CD14-positive monocyte (primary cell): Measurements from ENCODE around the gene AHSP. TPM values are rescaled to one million over a fixed set of nuclear protein-coding genes. Genes with fewer than 3 reads are reported as not detected.

Experiments used
- DNase-seq, 3 donors: peaks; one replicate each; pipeline ENCODE4 v3.0.0-alpha.2; 2011 to 2022
- H2AFZ ChIP-seq: 2 replicates; pipeline ENCODE4 v1.6.0; 2012; ENCODE audit warnings: mild to moderate bottlenecking, low read depth, low read length, inconsistent platforms; ENCODE audit not compliant: insufficient read depth, poor library complexity, severe bottlenecking
- H3K27ac ChIP-seq, 2 donors: 1 replicate in 1 of 2; 2 replicates in 1 of 2; pipeline ENCODE4 v1.5.1; 2012 to 2013; ENCODE audit warnings: low read length in 2 of 2, control low read depth in 1 of 2, inconsistent platforms in 1 of 2, low read depth in 1 of 2, mild to moderate bottlenecking in 1 of 2
- H3K27me3 ChIP-seq, 2 donors: one replicate each; pipeline versions ENCODE4 v1.6.0 to v1.6.1; 2011 to 2013; ENCODE audit warnings: low read length in 2 of 2; ENCODE audit not compliant: control insufficient read depth in 2 of 2, insufficient read depth in 2 of 2
- H3K36me3 ChIP-seq, 2 donors: replicated peaks in 1 of 2; 1 replicate in 1 of 2; 2 replicates in 1 of 2; pipeline versions ENCODE4 v1.5.1 to v1.6.1; 2012 to 2013; ENCODE audit warnings: low read length in 2 of 2, control low read depth in 1 of 2, inconsistent platforms in 1 of 2, mild to moderate bottlenecking in 1 of 2; ENCODE audit not compliant: insufficient read depth in 2 of 2, control insufficient read depth in 1 of 2
- H3K4me1 ChIP-seq, 2 donors: 1 replicate in 1 of 2; 2 replicates in 1 of 2; pipeline versions ENCODE4 v1.5.1 to v1.6.1; 2012 to 2013; ENCODE audit warnings: low read length in 2 of 2, control low read depth in 1 of 2, inconsistent platforms in 1 of 2, mild to moderate bottlenecking in 1 of 2, moderate library complexity in 1 of 2; ENCODE audit not compliant: insufficient read depth in 2 of 2, control insufficient read depth in 1 of 2
- H3K4me2 ChIP-seq: replicated peaks from 2 replicates; pipeline ENCODE3; 2012; ENCODE audit warnings: low read length, moderate library complexity, mild to moderate bottlenecking; ENCODE audit not compliant: poor library complexity, severe bottlenecking; ENCODE audit errors: extremely low read depth
- H3K4me3 ChIP-seq, 3 experiments: fragments of 200-600 bp in 1 of 3; sonication (generic) in 1 of 3; replicated peaks in 1 of 3; 1 replicate in 2 of 3; 2 replicates in 1 of 3; pipeline ENCODE4 v1.5.1; 2011 to 2013; ENCODE audit warnings: low read length in 3 of 3, mild to moderate bottlenecking in 3 of 3, control low read depth in 2 of 3, low read depth in 2 of 3, inconsistent platforms in 1 of 3, moderate library complexity in 1 of 3
- H3K79me2 ChIP-seq: 2 replicates; pipeline ENCODE4 v1.6.0; 2012; ENCODE audit warnings: mild to moderate bottlenecking, control low read depth, inconsistent platforms, low read length, moderate library complexity; ENCODE audit not compliant: insufficient read depth
- H3K9ac ChIP-seq: 2 replicates; pipeline ENCODE4 v1.6.0; 2017; ENCODE audit warnings: low read length, mild to moderate bottlenecking; ENCODE audit not compliant: insufficient read depth, poor library complexity, severe bottlenecking
- H3K9me3 ChIP-seq, 2 donors: replicated peaks in 1 of 2; 1 replicate in 1 of 2; 2 replicates in 1 of 2; pipeline versions ENCODE4 v1.5.1 to v1.6.1; 2012 to 2013; ENCODE audit warnings: low read length in 2 of 2, control low read depth in 1 of 2; ENCODE audit not compliant: control insufficient read depth in 1 of 2, insufficient read depth in 1 of 2
- H4K20me1 ChIP-seq: 2 replicates; pipeline ENCODE4 v1.6.0; 2012; ENCODE audit warnings: mild to moderate bottlenecking, low read length, control low read depth, moderate library complexity; ENCODE audit not compliant: insufficient read depth
- H3K27ac Mint-ChIP-seq, 7 donors: one replicate each; pipeline ENCODE4 v1.8.0; 2020; ENCODE audit warnings: mild to moderate bottlenecking in 7 of 7, mixed read lengths in 7 of 7, moderate library complexity in 6 of 7, inconsistent platforms in 2 of 7
- H3K27me3 Mint-ChIP-seq, 3 donors: one replicate each; pipeline ENCODE4 v1.8.0; 2021 to 2022; ENCODE audit warnings: low read depth in 3 of 3, mild to moderate bottlenecking in 3 of 3, mixed read lengths in 3 of 3, moderate library complexity in 3 of 3, inconsistent platforms in 1 of 3
- H3K36me3 Mint-ChIP-seq, 2 donors: one replicate each; pipeline ENCODE4 v1.8.0; 2020; ENCODE audit warnings: mixed read lengths in 2 of 2, inconsistent platforms in 1 of 2, mild to moderate bottlenecking in 1 of 2
- H3K4me1 Mint-ChIP-seq: one replicate; pipeline ENCODE4 v1.8.0; 2020; ENCODE audit warnings: mild to moderate bottlenecking, mixed read lengths
- H3K4me3 Mint-ChIP-seq, 2 donors: one replicate each; pipeline ENCODE4 v1.8.0; 2020; ENCODE audit warnings: mild to moderate bottlenecking in 2 of 2, mixed read lengths in 2 of 2, moderate library complexity in 1 of 2
- H3K9me3 Mint-ChIP-seq, 7 donors: one replicate each; pipeline ENCODE4 v1.8.0; 2020 to 2022; ENCODE audit warnings: mixed read lengths in 7 of 7, mild to moderate bottlenecking in 6 of 7, moderate library complexity in 6 of 7, inconsistent platforms in 2 of 7
- WGBS: methylation state at CpG from one replicate; pipeline ENCODE4 v1.1.5; 2013; ENCODE audit warnings: missing lambda C conversion rate; ENCODE audit not compliant: insufficient coverage; 5-methylcytosine and 5-hydroxymethylcytosine counted together
- intact Hi-C, 2 donors: fragments of 100-400 bp; cut with micrococcal nuclease; formaldehyde crosslinking; loops; one replicate each; pipeline versions ENCODE4 v1.15.0 to v1.15.1; 2023
- polyA plus RNA-seq, 3 donors: library from polyadenylated mRNA; depleted of rRNA in 1 of 3; unstranded in 2 of 3; stranded (reverse) in 1 of 3; fragments of 300-500 nt in 2 of 3; fragments of >200 nt in 1 of 3; fragmentation: Illumina TruSeq in 2 of 3; gene quantifications; 1 replicate in 2 of 3; 2 replicates in 1 of 3; pipeline ENCODE4 v1.2.3, GENCODE V29; 2012 to 2021
- TF ChIP-seq, protein P1 (sequence below): fragments of 200-600 bp; IDR thresholded peaks from one replicate; pipeline ENCODE4 v1.8.0; 2022; ENCODE audit warnings: antibody characterized with exemption, mild to moderate bottlenecking

The AHSP gene
- polyA plus RNA-seq, 3 donors, result 0.84 TPM; not detected in 2

- peak overlapping the region; percentile 43 to 87 (median 76) for H3K4me3 ChIP-seq
- peaks cover 24 to 28% of the 10 kb centered on the region in 2 donors for H3K36me3 Mint-ChIP-seq
- peaks cover 0 to 27% of the 10 kb centered on the region in 2 donors for H3K27me3 ChIP-seq
- H3K4me2 ChIP-seq, result peak overlapping the region; percentile 96
- no peaks in the 10 kb centered on the region for H3K79me2 ChIP-seq
- H2AFZ ChIP-seq, result peak overlapping the region; percentile 92
- no peaks in the 10 kb centered on the region for H4K20me1 ChIP-seq
- H3K27ac Mint-ChIP-seq, result no peak overlapping the region
- H3K4me1 ChIP-seq, result peaks cover 15 to 21% of the 10 kb centered on the region in 2 donors
- H3K9ac ChIP-seq, result peak overlapping the region; percentile 62
- peak overlapping the region; percentile 86 to 91 for H3K4me3 Mint-ChIP-seq
- peaks cover 5 to 35% (median 34%) of the 10 kb centered on the region in 3 donors for H3K27me3 Mint-ChIP-seq
- H3K36me3 ChIP-seq, result peaks cover 9 to 26% of the 10 kb centered on the region in 2 donors
- TF ChIP-seq, protein P1, sequence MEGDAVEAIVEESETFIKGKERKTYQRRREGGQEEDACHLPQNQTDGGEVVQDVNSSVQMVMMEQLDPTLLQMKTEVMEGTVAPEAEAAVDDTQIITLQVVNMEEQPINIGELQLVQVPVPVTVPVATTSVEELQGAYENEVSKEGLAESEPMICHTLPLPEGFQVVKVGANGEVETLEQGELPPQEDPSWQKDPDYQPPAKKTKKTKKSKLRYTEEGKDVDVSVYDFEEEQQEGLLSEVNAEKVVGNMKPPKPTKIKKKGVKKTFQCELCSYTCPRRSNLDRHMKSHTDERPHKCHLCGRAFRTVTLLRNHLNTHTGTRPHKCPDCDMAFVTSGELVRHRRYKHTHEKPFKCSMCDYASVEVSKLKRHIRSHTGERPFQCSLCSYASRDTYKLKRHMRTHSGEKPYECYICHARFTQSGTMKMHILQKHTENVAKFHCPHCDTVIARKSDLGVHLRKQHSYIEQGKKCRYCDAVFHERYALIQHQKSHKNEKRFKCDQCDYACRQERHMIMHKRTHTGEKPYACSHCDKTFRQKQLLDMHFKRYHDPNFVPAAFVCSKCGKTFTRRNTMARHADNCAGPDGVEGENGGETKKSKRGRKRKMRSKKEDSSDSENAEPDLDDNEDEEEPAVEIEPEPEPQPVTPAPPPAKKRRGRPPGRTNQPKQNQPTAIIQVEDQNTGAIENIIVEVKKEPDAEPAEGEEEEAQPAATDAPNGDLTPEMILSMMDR, result no peak
- H3K4me1 Mint-ChIP-seq, result peaks cover 16% of the 10 kb centered on the region
- peaks cover 0 to 2% (median 0%) of the 10 kb centered on the region in 7 donors for H3K9me3 Mint-ChIP-seq
- 1% methylated on average over 56 of the region's 60 CpGs for WGBS
- peak; percentile 19 to 28 (median 21) for DNase-seq
- intact Hi-C loops, result no loop called here
- H3K9me3 ChIP-seq, result no peaks in the 10 kb centered on the region
- no peak overlapping the region for H3K27ac ChIP-seq
Observed at GRCh38 chr16:31487720-31488467, 39.8 kb upstream of the AHSP start.

DNA sequence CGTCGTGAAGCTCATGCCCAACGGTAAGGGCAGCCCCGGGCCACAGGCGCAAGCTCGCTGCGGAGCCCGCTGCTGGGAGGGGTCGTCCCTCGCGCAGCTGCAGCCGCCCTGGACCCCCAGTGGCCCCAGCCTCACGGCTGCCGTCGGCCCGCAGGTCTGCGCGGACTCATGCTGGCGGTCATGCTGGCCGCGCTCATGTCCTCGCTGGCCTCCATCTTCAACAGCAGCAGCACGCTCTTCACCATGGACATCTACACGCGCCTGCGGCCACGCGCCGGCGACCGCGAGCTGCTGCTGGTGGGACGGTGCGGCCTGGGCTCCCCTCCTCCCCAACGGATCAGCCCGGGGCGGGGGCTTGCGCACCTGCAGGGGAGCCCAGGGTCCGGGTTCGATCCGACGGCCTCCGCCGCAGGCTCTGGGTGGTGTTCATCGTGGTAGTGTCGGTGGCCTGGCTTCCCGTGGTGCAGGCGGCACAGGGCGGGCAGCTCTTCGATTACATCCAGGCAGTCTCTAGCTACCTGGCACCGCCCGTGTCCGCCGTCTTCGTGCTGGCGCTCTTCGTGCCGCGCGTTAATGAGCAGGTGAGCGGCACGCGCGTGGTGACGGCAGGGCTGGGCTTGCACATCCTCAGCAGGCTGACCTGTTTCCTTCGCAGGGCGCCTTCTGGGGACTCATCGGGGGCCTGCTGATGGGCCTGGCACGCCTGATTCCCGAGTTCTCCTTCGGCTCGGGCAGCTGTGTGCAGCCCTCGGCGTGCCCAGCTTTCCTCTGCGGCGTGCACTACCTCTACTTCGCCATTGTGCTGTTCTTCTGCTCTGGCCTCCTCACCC lies 39.0 kb upstream of the AHSP start:
- intact Hi-C loops, result no loop called here
- Histone ChIP-seq H3K27me3 (peaks cover 0 to 27% of the 10 kb centered on the region in 2 donors), H2AFZ (peak overlapping the region; percentile 92), H3K4me2 (peak overlapping the region; percentile 96), H4K20me1 (no peaks in the 10 kb centered on the region), H3K79me2 (no peaks in the 10 kb centered on the region), H3K9ac (no peak overlapping the region), H3K9me3 (no peaks in the 10 kb centered on the region), H3K4me3 (peak overlapping the region in 1 of 3 experiments; percentile 87), H3K36me3 (peaks cover 17 to 34% of the 10 kb centered on the region in 2 donors), H3K4me1 (peaks cover 15 to 21% of the 10 kb centered on the region in 2 donors), H3K27ac (no peak overlapping the region)
- Mint-ChIP-seq H3K27ac (no peak overlapping the region), H3K9me3 (peaks cover 0 to 2% (median 0%) of the 10 kb centered on the region in 7 donors), H3K27me3 (peaks cover 2 to 35% (median 33%) of the 10 kb centered on the region in 3 donors), H3K36me3 (peaks cover 32 to 36% of the 10 kb centered on the region in 2 donors), H3K4me1 (peaks cover 16% of the 10 kb centered on the region), H3K4me3 (peak overlapping the region; percentile 27 to 91)
- TF ChIP-seq, protein P1, result no peak
- no peak for DNase-seq
- WGBS, result 66% methylated on average over 68 of the region's 77 CpGs
